ENCODE data around the gene PCCA. TPM values are rescaled to one million over a fixed set of nuclear protein-coding genes. Genes with fewer than 3 reads are reported as not detected.

The PCCA gene
- total and polyA plus RNA-seq, 2 donors (not counting 1 experiment from before 2014, with no cell fraction given): 4.8 to 17.4 TPM

DNA sequence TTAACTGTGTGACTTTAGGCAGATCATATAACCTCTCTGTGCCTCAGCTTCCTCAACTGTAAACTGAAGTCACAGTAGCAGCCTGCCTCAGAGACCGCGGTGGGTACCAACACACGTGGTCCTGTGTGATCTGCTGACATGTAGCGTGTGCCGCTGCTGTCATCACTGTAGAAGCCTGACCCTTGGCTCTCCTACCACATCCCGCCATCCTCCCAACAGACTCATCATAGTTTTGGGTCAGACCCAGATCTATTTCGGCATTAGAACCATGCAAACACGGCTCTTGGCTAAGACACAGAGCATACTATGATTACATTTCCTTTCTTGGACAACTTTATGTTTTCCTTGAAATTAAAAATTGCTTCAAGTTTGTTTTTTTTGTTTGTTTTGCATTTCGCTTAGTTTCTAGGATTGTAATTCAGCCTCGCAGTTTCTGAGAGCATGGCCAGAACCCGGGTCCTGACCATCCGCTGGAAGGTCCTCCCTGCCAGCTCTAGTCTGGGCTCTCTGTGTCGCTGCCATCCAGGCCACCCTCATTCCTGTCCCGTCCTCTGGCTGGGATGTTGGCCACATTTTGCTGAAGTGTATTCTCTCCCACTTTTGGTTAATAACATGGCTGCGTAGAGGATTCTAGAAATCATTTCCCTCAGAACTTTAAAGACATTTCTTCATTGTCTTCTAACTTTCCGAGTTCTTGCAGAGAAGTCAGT is 446.7 kb downstream of the PCCA start:
- no peaks in the 10 kb centered on the region for H3K27me3 Mint-ChIP-seq

DNA sequence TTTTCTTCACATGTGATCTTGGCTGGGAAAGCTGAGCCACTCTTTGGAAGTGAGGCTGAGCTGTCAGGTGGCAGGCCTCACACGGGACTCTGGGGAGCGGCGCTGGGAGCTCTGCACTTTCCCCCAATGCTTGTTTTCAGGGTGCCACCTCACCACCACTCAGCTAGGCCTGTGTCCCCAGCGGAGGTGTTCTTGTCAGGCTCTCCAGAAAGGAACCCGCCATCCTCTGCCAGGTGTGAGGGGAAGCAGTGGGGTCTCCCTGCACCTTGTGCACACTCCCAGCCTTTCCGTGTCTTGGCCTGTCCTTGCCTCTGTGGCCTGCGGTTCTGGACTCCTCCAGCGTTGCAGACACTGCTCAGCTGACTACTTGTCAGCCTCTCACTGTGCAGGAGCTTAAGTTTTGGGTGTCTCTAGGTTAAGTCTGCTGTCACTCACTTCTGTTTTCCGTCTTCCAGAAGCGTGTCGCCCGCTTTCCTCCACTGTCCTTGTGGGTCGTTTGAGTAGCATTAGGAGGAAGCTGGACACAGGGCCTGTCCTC is 447.8 kb downstream of the PCCA start:
- peaks cover 0 to 13% (median 0%) of the 10 kb centered on the region in 3 donors for H3K9me3 ChIP-seq (ENCODE audit: control extremely low read depth in 1 of 3, control insufficient read depth in 2 of 3, insufficient read depth in 1 of 3, low read length in 2 of 3)
- no peak overlapping the region for H3K9ac ChIP-seq (ENCODE audit: low read length)
- no peak overlapping the region for H3K4me3 ChIP-seq (ENCODE audit: control extremely low read depth in 1 of 5, extremely low read depth in 1 of 5, insufficient read depth in 1 of 5, low read depth in 2 of 5, low read length in 4 of 5)
- POLR2A ChIA-PET: no interaction called here
- no peak overlapping the region for H2AFZ ChIP-seq (ENCODE audit: insufficient read depth, low read depth, low read length, poor library complexity, severe bottlenecking)
- H3K27me3 ChIP-seq (replicated peaks in 1 of 4; ENCODE audit: control extremely low read depth in 1 of 4, control insufficient read depth in 3 of 4, insufficient read depth in 4 of 4, low read length in 3 of 4): no peaks in the 10 kb centered on the region
- TF ChIP-seq EZH2 (IDR thresholded peaks at IDR 0.05; ENCODE audit: borderline replicate concordance, insufficient read depth, low read depth, low read length, poor library complexity, severe bottlenecking): no peak
- TF ChIP-seq, protein P1, sequence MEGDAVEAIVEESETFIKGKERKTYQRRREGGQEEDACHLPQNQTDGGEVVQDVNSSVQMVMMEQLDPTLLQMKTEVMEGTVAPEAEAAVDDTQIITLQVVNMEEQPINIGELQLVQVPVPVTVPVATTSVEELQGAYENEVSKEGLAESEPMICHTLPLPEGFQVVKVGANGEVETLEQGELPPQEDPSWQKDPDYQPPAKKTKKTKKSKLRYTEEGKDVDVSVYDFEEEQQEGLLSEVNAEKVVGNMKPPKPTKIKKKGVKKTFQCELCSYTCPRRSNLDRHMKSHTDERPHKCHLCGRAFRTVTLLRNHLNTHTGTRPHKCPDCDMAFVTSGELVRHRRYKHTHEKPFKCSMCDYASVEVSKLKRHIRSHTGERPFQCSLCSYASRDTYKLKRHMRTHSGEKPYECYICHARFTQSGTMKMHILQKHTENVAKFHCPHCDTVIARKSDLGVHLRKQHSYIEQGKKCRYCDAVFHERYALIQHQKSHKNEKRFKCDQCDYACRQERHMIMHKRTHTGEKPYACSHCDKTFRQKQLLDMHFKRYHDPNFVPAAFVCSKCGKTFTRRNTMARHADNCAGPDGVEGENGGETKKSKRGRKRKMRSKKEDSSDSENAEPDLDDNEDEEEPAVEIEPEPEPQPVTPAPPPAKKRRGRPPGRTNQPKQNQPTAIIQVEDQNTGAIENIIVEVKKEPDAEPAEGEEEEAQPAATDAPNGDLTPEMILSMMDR (IDR thresholded peaks at IDR 0.05): no peak
- WGBS (ENCODE audit: insufficient coverage): 92% methylated on average over 13 of the region's 13 CpGs
- no peaks in the 10 kb centered on the region for H3K36me3 ChIP-seq (replicated peaks in 1 of 2; ENCODE audit: control extremely low read depth in 1 of 2, control insufficient read depth in 1 of 2, extremely low read depth in 1 of 2, insufficient read depth in 2 of 2, low read length in 1 of 2)
- no peak overlapping the region for H3K27ac Mint-ChIP-seq
- H3K4me1 Mint-ChIP-seq: no peaks in the 10 kb centered on the region
- no peaks in the 10 kb centered on the region for H3K9me3 Mint-ChIP-seq (ENCODE audit: insufficient read depth)
- no peak overlapping the region for H3K4me3 Mint-ChIP-seq
- H3K4me2 ChIP-seq (replicated peaks; ENCODE audit: low read depth, low read length, poor library complexity, severe bottlenecking): no peak overlapping the region
- H3K27me3 Mint-ChIP-seq: no peaks in the 10 kb centered on the region
- no peaks in the 10 kb centered on the region for H3K4me1 ChIP-seq (ENCODE audit: control insufficient read depth in 2 of 2, insufficient read depth in 2 of 2, low read length in 2 of 2)
- no peak overlapping the region for H3K27ac ChIP-seq (ENCODE audit: low read length in 2 of 2)
- ATAC-seq (ENCODE audit: low read depth): no peak
- intact Hi-C loops (cut with micrococcal nuclease): no loop called here
- H4K20me1 ChIP-seq (ENCODE audit: control insufficient read depth, insufficient read depth, low read length, poor library complexity, severe bottlenecking): no peaks in the 10 kb centered on the region
- H3K79me2 ChIP-seq (ENCODE audit: control insufficient read depth, insufficient read depth, low read length): no peaks in the 10 kb centered on the region
- DNase-seq: no peak
- CTCF ChIA-PET: no interaction called here

More for the DNA sequence above, 446.7 kb downstream of the PCCA start:
- Histone ChIP-seq H3K4me3 (ENCODE audit: control extremely low read depth in 1 of 5, extremely low read depth in 1 of 5, insufficient read depth in 1 of 5, low read depth in 2 of 5, low read length in 4 of 5) (no peak overlapping the region), H2AFZ (ENCODE audit: insufficient read depth, low read depth, low read length, poor library complexity, severe bottlenecking) (no peak overlapping the region), H3K4me1 (ENCODE audit: control insufficient read depth in 2 of 2, insufficient read depth in 2 of 2, low read length in 2 of 2) (no peaks in the 10 kb centered on the region), H3K4me2 (replicated peaks; ENCODE audit: low read depth, low read length, poor library complexity, severe bottlenecking) (no peak overlapping the region), H3K9ac (ENCODE audit: low read length) (no peak overlapping the region), H3K27ac (ENCODE audit: low read length in 2 of 2) (no peak overlapping the region), H4K20me1 (ENCODE audit: control insufficient read depth, insufficient read depth, low read length, poor library complexity, severe bottlenecking) (no peaks in the 10 kb centered on the region), H3K9me3 (ENCODE audit: control extremely low read depth in 1 of 3, control insufficient read depth in 2 of 3, insufficient read depth in 1 of 3, low read length in 2 of 3) (peaks cover 0 to 13% (median 0%) of the 10 kb centered on the region in 3 donors), H3K79me2 (ENCODE audit: control insufficient read depth, insufficient read depth, low read length) (no peaks in the 10 kb centered on the region), H3K36me3 (replicated peaks in 1 of 2; ENCODE audit: control extremely low read depth in 1 of 2, control insufficient read depth in 1 of 2, extremely low read depth in 1 of 2, insufficient read depth in 2 of 2, low read length in 1 of 2) (no peaks in the 10 kb centered on the region), H3K27me3 (replicated peaks in 1 of 4; ENCODE audit: control extremely low read depth in 1 of 4, control insufficient read depth in 3 of 4, insufficient read depth in 4 of 4, low read length in 3 of 4) (no peaks in the 10 kb centered on the region)
- ChIA-PET CTCF (no interaction called here), POLR2A (no interaction called here)
- ATAC-seq (ENCODE audit: low read depth) (no peak), DNase-seq (no peak)
- TF ChIP-seq, protein P1 (IDR thresholded peaks at IDR 0.05): no peak
- no peak for TF ChIP-seq EZH2 (IDR thresholded peaks at IDR 0.05; ENCODE audit: borderline replicate concordance, insufficient read depth, low read depth, low read length, poor library complexity, severe bottlenecking)
- intact Hi-C loops (cut with micrococcal nuclease): no loop called here
- no peaks in the 10 kb centered on the region for H3K4me1 Mint-ChIP-seq
- over 99% methylated on average over 13 of the region's 16 CpGs for WGBS (ENCODE audit: insufficient coverage)
- H3K27ac Mint-ChIP-seq: no peak overlapping the region
- H3K4me3 Mint-ChIP-seq: no peak overlapping the region
- no peaks in the 10 kb centered on the region for H3K9me3 Mint-ChIP-seq (ENCODE audit: insufficient read depth)
